ENCODE results near the gene KRTAP9-7. TPM values are rescaled to one million over a fixed set of nuclear protein-coding genes. Genes with fewer than 3 reads are reported as not detected.

The KRTAP9-7 gene
- total and polyA plus RNA-seq, 2 donors = not detected

DNA sequence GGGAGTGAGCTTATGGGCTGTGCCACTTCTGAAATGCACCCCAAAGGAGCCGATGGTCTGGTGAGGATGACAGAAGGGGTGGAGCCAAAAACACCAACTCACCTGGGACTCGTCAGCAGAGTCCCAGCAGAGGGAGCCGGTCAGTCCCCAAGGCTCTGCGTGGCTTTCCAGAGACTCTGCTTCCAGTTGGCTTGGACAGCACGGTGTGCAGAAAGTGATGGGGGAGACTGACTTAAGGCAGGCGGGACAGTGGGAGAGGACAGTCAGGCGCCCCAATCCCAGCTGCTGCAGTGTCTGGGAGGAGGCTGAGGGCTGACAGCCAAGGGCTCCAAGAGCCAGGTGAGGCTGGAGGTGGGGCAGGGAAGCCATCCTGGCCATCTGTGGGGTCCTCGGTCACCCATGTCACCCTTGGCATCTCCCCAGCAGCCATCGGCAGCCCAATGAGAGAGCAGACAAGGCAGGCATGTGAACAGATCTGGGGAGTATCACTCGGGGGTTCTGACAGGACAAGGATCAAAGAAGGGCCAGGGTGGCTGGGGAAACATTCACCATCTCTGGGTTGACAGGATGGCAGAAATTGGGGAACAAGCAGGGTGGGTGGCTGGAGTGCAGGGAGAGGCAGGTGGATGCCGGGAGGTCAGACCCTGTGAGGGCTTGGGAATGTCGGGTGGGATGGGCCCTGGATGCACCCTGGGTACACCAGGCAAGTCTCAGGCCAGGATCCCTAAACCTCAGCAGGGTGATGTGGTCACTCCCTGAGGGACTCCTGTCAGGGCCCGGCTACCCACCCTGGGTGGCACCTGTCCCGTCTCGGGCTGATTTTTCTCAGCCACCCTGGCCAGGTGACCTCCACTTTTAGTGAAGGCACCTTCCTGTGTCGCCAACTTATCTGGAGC is 48.9 kb downstream of the KRTAP9-7 start:
- Histone ChIP-seq H3K9me3 (ENCODE audit: control insufficient read depth in 2 of 2, insufficient read depth in 1 of 2, low read length in 1 of 2) (no peaks in the 10 kb centered on the region), H3K36me3 (ENCODE audit: control insufficient read depth in 2 of 2, insufficient read depth in 2 of 2, low read length in 1 of 2) (no peaks in the 10 kb centered on the region), H3K4me3 (ENCODE audit: low read length in 2 of 2) (no peak overlapping the region), H3K27me3 (ENCODE audit: control insufficient read depth in 2 of 2, insufficient read depth in 1 of 2, low read length in 1 of 2) (no peaks in the 10 kb centered on the region), H3K27ac (ENCODE audit: low read depth in 1 of 2, low read length in 1 of 2) (no peak overlapping the region), H3K4me1 (ENCODE audit: control insufficient read depth in 2 of 2, insufficient read depth in 2 of 2, low read length in 2 of 2) (no peaks in the 10 kb centered on the region)
- no peak for DNase-seq (ENCODE audit: low read depth in 6 of 9, low spot score in 9 of 9)
- 85% methylated on average over 16 of the region's 16 CpGs for WGBS

DNA sequence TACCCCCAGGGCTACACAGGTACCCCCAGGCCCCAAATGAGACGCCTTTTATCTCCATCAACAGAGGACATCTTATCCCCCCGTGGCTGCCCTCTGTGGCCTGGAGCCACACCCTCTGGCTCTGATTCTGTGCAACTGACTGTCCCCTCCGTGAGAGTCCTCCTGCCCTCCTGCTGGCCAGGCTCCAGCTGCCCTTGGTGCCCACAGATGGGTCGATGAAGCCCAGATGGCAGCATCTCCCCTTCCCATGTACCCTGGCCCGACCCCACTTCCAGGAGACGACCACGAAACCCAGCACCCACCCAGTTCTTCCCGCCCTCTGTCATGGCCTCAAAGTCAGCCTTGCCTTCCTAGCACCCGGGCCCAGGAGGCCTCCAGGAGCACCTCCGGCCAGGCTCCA is 49.6 kb downstream of the KRTAP9-7 start:
- Histone ChIP-seq H3K4me1 (ENCODE audit: control insufficient read depth in 2 of 2, insufficient read depth in 2 of 2, low read length in 2 of 2) (no peaks in the 10 kb centered on the region), H3K4me3 (ENCODE audit: low read length in 2 of 2) (no peak overlapping the region), H3K27ac (ENCODE audit: low read depth in 1 of 2, low read length in 1 of 2) (no peak overlapping the region), H3K36me3 (ENCODE audit: control insufficient read depth in 2 of 2, insufficient read depth in 2 of 2, low read length in 1 of 2) (no peaks in the 10 kb centered on the region), H3K27me3 (ENCODE audit: control insufficient read depth in 2 of 2, insufficient read depth in 1 of 2, low read length in 1 of 2) (no peaks in the 10 kb centered on the region), H3K9me3 (ENCODE audit: control insufficient read depth in 2 of 2, insufficient read depth in 1 of 2, low read length in 1 of 2) (no peaks in the 10 kb centered on the region)
- DNase-seq (ENCODE audit: low read depth in 6 of 9, low spot score in 9 of 9) = no peak
- 90% methylated on average over 10 of the region's 10 CpGs for WGBS

DNA sequence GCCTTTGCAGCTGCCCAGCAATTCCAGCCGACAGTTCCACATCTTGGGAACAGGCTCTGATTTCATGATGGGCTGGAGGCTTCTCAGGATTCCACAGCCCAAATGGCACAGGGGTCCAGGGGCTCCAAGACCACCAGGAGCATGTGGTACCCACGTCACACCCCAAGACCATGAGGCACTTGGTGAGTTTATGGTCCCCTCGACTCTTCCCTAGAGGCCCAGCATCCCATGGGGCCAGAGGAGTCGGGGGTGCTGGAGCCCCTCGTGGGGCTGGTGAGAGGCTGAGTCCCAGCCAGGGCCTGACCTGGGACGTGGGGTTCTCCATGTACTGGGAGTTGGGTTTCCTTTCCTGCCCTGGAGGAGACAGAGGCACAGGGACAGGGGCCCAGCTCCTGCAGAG is 50.1 kb downstream of the KRTAP9-7 start:
- Histone ChIP-seq H3K27ac (ENCODE audit: low read depth in 1 of 2, low read length in 1 of 2) (no peak overlapping the region), H3K27me3 (ENCODE audit: control insufficient read depth in 2 of 2, insufficient read depth in 1 of 2, low read length in 1 of 2) (no peaks in the 10 kb centered on the region), H3K4me3 (ENCODE audit: low read length in 2 of 2) (no peak overlapping the region), H3K9me3 (ENCODE audit: control insufficient read depth in 2 of 2, insufficient read depth in 1 of 2, low read length in 1 of 2) (no peaks in the 10 kb centered on the region), H3K4me1 (ENCODE audit: control insufficient read depth in 2 of 2, insufficient read depth in 2 of 2, low read length in 2 of 2) (no peaks in the 10 kb centered on the region), H3K36me3 (ENCODE audit: control insufficient read depth in 2 of 2, insufficient read depth in 2 of 2, low read length in 1 of 2) (no peaks in the 10 kb centered on the region)
- 95% methylated on average over 6 of the region's 6 CpGs for WGBS
- DNase-seq (ENCODE audit: low read depth in 6 of 9, low spot score in 9 of 9) = no peak

Other genes starting within 250 kb of the KRTAP9-7 start
Only the 30 nearest of the 41 such genes appear.
- gene KRTAP4-7, start 191.5 kb upstream of the KRTAP9-7 start, total RNA-seq = not detected
- gene KRTAP4-7, start 191.5 kb upstream of the KRTAP9-7 start, polyA plus RNA-seq = not detected
- not detected for gene KRTAP4-8, start 177.6 kb upstream of the KRTAP9-7 start, total RNA-seq
- gene KRTAP4-8, start 177.6 kb upstream of the KRTAP9-7 start, polyA plus RNA-seq = 0.02 TPM
- not detected for gene KRTAP4-16, start 173.5 kb upstream of the KRTAP9-7 start, total RNA-seq
- gene KRTAP4-16, start 173.5 kb upstream of the KRTAP9-7 start, polyA plus RNA-seq = not detected
- gene KRTAP4-9, start 170.3 kb upstream of the KRTAP9-7 start, total RNA-seq = not detected
- gene KRTAP4-9, start 170.3 kb upstream of the KRTAP9-7 start, polyA plus RNA-seq = not detected
- not detected for gene KRTAP4-11, start 157.3 kb upstream of the KRTAP9-7 start, total RNA-seq
- gene KRTAP4-11, start 157.3 kb upstream of the KRTAP9-7 start, polyA plus RNA-seq = not detected
- gene KRTAP4-12, start 151.5 kb upstream of the KRTAP9-7 start, total RNA-seq = not detected
- not detected for gene KRTAP4-12, start 151.5 kb upstream of the KRTAP9-7 start, polyA plus RNA-seq
- not detected for gene KRTAP4-6, start 135.2 kb upstream of the KRTAP9-7 start, total RNA-seq
- gene KRTAP4-6, start 135.2 kb upstream of the KRTAP9-7 start, polyA plus RNA-seq = not detected
- not detected for gene KRTAP4-5, start 125.9 kb upstream of the KRTAP9-7 start, total RNA-seq
- not detected for gene KRTAP4-5, start 125.9 kb upstream of the KRTAP9-7 start, polyA plus RNA-seq
- not detected for gene KRTAP4-4, start 115.0 kb upstream of the KRTAP9-7 start, total RNA-seq
- gene KRTAP4-4, start 115.0 kb upstream of the KRTAP9-7 start, polyA plus RNA-seq = not detected
- gene KRTAP4-3, start 107.5 kb upstream of the KRTAP9-7 start, total RNA-seq = not detected
- gene KRTAP4-3, start 107.5 kb upstream of the KRTAP9-7 start, polyA plus RNA-seq = not detected
- not detected for gene KRTAP4-2, start 97.5 kb upstream of the KRTAP9-7 start, total RNA-seq
- not detected for gene KRTAP4-2, start 97.5 kb upstream of the KRTAP9-7 start, polyA plus RNA-seq
- not detected for gene KRTAP4-1, start 90.8 kb upstream of the KRTAP9-7 start, total RNA-seq
- gene KRTAP4-1, start 90.8 kb upstream of the KRTAP9-7 start, polyA plus RNA-seq = not detected
- gene KRTAP9-1, start 85.8 kb upstream of the KRTAP9-7 start, total RNA-seq = not detected
- not detected for gene KRTAP9-1, start 85.8 kb upstream of the KRTAP9-7 start, polyA plus RNA-seq
- not detected for gene KRTAP9-2, start 49.0 kb upstream of the KRTAP9-7 start, total RNA-seq
- gene KRTAP9-2, start 49.0 kb upstream of the KRTAP9-7 start, polyA plus RNA-seq = not detected
- gene KRTAP9-3, start 43.2 kb upstream of the KRTAP9-7 start, total RNA-seq = not detected
- gene KRTAP9-3, start 43.2 kb upstream of the KRTAP9-7 start, polyA plus RNA-seq = not detected
- not detected for gene KRTAP9-8, start 37.7 kb upstream of the KRTAP9-7 start, total RNA-seq
- gene KRTAP9-8, start 37.7 kb upstream of the KRTAP9-7 start, polyA plus RNA-seq = 0.09 TPM
- not detected for gene KRTAP9-4, start 26.0 kb upstream of the KRTAP9-7 start, total RNA-seq
- 0.05 TPM for gene KRTAP9-4, start 26.0 kb upstream of the KRTAP9-7 start, polyA plus RNA-seq
- not detected for gene KRTAP9-9, start 20.3 kb upstream of the KRTAP9-7 start, total RNA-seq
- gene KRTAP9-9, start 20.3 kb upstream of the KRTAP9-7 start, polyA plus RNA-seq = 0.02 TPM
- gene KRTAP9-6, start 10.3 kb upstream of the KRTAP9-7 start, total RNA-seq = not detected
- 0.02 TPM for gene KRTAP9-6, start 10.3 kb upstream of the KRTAP9-7 start, polyA plus RNA-seq
- not detected for gene KRTAP29-1, start 27.2 kb downstream of the KRTAP9-7 start, total RNA-seq
- gene KRTAP29-1, start 27.2 kb downstream of the KRTAP9-7 start, polyA plus RNA-seq = 0.23 TPM
- not detected for gene KRTAP16-1, start 33.6 kb downstream of the KRTAP9-7 start, total RNA-seq
- 0.07 TPM for gene KRTAP16-1, start 33.6 kb downstream of the KRTAP9-7 start, polyA plus RNA-seq
- 0.09 TPM for gene KRTAP17-1, start 40.0 kb downstream of the KRTAP9-7 start, total RNA-seq
- 0.11 TPM for gene KRTAP17-1, start 40.0 kb downstream of the KRTAP9-7 start, polyA plus RNA-seq
- 0.66 TPM for gene KRT33A, start 75.1 kb downstream of the KRTAP9-7 start, total RNA-seq
- 1.4 TPM for gene KRT33A, start 75.1 kb downstream of the KRTAP9-7 start, polyA plus RNA-seq
- gene KRT33B, start 94.1 kb downstream of the KRTAP9-7 start, total RNA-seq = 1.7 TPM
- gene KRT33B, start 94.1 kb downstream of the KRTAP9-7 start, polyA plus RNA-seq = 6.1 TPM
- 0.52 TPM for gene KRT34, start 106.6 kb downstream of the KRTAP9-7 start, total RNA-seq
- 1.5 TPM for gene KRT34, start 106.6 kb downstream of the KRTAP9-7 start, polyA plus RNA-seq
- gene KRT31, start 121.9 kb downstream of the KRTAP9-7 start, total RNA-seq = 1.9 TPM
- gene KRT31, start 121.9 kb downstream of the KRTAP9-7 start, polyA plus RNA-seq = 6.4 TPM
- gene KRT37, start 148.9 kb downstream of the KRTAP9-7 start, total RNA-seq = 0.19 TPM
- 0.34 TPM for gene KRT37, start 148.9 kb downstream of the KRTAP9-7 start, polyA plus RNA-seq
- 0.38 TPM for gene KRT38, start 165.3 kb downstream of the KRTAP9-7 start, total RNA-seq
- 7.9 TPM for gene KRT38, start 165.3 kb downstream of the KRTAP9-7 start, polyA plus RNA-seq
- 2.5 TPM for gene KRT32, start 191.7 kb downstream of the KRTAP9-7 start, total RNA-seq
- 2.2 TPM for gene KRT32, start 191.7 kb downstream of the KRTAP9-7 start, polyA plus RNA-seq
- 0.05 TPM for gene KRT35, start 205.5 kb downstream of the KRTAP9-7 start, total RNA-seq
- gene KRT35, start 205.5 kb downstream of the KRTAP9-7 start, polyA plus RNA-seq = 0.21 TPM